HG03045 (cell line): ENCODE measurements around the gene SPRN.

ENCODE experiments used
- ATAC-seq: cut with Tn5 transposase; IDR thresholded peaks from one replicate; pipeline ENCODE4 v1.9.1; 2021; ENCODE audit warnings: mild to moderate bottlenecking, moderate library complexity; ENCODE audit not compliant: unreplicated experiment

The SPRN gene

DNA sequence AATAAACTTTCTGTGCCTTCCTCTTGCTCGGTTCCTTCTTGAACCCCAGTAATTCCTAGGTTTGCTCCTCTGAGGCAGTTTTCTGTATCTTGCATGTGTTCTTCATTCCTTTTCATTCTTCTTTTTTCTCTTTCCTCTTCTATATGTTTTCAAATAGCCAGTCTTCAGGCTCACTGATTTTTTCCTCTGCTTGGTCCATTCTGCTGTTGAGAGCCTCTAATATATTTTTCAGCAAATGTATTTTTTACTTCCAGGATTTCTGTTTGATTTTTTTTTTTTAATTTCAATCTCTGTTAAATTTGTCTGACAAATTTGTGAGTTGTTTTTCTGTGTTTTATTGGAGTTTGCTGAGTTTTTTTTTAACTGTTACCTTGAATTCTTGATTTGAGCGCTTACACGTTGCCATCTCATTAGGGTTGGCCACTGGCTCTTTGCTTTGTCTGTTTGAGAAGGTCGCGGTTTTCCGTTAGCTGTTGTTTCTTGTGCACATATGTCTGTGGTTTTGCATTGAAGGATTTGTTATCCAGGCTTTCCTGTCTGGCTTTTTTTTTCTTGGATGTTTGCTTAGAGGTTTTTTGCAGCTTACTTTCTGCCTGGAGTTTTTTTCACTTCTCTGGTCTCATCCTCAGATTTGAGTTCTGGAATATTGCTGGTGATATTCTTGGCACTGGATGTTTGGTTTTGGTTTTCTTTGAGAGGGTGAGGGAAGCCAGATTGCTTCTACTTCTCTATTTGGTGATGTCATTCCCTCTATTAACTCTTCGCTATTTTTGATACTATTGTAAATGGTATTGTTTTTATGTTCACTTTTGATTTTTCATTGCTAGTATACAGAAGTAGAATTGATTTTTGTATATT is 12.7 kb downstream of the SPRN start:
- ATAC-seq = no peak

DNA sequence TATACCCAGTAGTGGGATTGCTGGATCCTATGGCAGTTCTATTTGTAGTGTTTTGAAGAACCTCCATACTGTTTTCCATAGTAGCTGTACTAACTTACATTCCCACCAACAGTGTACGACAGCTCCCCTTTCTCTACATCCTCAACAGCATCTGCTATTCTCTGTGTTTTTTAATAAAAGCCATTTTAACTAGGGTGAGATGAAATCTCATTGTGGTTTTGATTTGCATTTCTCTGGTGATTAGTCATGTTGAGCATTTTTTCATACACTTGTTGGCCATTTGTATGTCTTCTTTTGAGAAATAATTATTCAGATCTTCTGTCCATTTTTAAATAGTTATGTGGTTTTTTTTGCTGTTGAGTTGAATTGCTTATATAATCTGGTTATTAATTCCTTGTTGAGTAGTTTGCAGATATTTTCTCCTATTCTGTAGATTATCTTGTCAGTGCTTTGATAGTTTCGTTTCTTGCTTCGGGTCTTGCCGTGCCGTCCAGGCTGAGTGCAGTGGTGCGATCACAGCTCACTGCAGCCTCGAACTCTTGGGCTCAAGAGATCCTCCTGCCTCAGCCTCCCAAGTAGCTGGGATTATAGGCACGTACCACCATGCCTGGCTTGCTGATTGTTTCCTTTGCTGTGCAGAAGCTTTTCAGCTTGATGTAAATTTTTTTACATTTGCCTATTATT is 18.4 kb downstream of the SPRN start:
- no peak for ATAC-seq

DNA sequence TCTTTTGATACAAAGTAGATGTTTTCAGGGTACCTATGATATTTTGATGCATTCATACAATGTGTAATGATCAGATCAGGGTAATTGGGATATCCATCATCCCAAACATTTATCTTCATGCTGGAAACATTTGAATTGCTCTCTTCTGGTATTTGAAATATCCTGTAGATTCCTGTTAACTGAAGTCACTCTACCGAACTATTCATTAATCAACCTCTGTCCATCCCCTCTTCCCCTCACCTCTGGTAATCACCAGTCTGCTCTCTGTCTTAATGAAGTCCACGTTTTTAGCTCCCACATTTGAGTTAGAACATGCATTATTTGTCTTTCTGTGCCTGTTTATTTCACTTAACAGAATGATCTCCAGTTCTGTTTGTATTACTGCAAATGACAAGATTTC is 19.2 kb downstream of the SPRN start:
- ATAC-seq = no peak

DNA sequence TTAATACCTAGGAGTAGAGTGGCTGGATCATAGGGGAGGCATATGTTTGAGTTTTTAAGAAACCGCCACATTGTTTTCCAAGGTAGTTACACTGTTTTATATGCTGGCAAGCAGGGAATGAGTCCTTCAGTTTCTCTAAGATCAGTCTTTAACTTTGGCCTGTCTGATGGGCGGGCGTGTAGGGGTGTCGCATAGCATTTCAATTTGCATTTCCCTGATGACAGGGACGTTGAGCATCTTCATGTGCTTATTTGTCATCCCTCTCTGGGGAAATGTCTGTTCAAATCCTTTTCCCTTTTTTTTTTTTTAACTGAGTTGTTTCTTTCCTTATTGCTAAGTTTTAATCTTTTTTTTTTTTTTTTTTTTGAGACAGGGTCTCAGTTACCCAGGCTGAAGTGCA is 20.6 kb downstream of the SPRN start:
- no peak for ATAC-seq

DNA sequence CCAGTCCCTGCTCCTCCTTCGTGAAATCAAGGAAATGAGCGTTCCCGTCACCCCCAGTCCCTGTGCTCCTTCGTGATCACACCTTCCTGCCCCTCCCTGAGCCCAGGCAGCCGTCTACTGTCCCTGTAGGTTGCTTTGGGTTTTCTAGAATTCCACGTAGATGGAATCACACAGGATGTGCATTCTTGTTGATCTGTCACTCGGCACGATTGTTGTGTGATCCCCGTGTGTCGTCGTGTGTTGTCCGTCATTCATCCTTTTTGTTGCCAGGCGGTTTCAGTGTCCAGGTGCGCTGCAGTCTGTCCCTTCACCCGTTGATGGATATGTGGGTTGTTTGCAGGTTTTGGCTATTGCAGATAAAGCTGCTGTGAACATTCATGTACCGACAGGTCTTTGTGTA is 21.1 kb downstream of the SPRN start:
- ATAC-seq = no peak

DNA sequence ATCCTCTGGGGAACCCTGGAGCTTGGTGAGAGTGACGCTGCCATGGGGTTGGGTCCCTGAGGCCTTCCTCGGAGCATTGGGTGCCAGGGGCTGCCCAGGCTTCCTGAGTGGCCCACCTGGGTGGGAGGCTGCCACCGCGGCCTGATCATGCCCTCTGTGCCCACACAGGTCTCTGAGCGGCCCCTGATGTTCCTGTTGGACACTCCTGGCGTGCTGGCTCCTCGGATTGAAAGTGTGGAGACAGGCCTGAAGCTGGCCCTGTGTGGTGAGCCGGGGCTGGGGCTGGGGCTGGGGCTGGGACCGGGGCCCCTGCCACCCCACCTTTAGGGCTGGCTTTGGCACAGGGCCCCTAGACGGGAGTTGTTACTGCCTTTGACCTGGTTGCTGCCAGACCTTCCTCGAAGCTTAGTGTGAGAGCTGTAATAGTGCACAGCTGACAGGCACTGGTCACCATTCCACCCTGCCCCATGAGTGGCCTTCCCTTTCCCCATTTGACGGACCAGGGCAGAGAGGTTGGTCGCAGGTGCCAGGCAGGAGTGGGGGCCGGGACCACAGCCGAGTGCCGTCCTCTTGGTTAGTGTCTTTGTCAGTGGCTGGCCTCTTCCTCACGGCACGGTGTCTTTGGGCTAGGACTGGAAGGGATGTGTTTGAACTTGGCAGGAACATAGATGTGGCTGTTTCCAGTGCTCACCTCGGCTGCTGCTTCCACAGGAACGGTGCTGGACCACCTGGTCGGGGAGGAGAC is 22.3 kb downstream of the SPRN start:
- ATAC-seq = no peak

- ATAC-seq = peak; percentile 14
Measured at GRCh38 chr10:133401500-133401899, 22.9 kb downstream of the SPRN start.

DNA sequence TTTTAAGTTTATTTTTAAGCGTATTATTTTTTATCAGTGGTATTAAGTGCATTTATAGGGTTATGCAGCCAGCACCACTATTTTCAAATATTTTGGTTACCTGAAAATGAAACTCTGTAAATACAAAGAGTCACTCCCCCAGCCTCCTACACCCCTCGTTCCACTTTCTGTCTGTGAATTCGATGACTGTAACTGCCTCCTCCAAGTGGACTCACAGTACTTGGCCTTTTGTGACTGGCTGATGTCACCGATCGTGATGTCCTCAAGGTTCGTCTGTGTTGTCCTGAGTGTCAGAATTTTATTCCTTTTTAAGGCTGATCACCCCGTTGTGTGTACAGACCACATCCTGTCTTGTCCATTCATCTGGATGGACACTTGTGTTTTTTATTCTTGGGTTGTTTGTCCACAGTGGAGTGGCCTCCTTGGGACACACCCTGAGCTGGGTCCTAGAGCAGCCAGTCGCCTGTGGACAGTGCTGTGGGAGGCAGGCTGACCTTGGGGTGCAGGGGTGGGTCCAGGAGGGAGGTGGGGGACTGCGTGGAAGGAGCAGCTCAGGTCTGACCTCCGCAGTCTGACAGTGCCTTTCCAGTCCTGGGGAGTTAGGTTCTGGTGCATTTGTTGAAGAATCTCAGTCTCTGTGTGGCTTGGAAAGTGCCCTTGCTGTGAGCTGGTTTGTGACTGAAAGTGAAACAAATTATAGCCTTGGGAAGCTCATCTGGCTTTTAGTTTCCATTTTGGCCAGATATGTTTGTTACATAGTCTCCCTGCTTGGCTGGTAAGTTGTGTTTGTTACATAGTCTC is 23.6 kb downstream of the SPRN start:
- ATAC-seq = peak; percentile 59

GRCh38 chr10:133399123-133399601 is 25.3 kb downstream of the SPRN start:
- no peak for ATAC-seq

DNA sequence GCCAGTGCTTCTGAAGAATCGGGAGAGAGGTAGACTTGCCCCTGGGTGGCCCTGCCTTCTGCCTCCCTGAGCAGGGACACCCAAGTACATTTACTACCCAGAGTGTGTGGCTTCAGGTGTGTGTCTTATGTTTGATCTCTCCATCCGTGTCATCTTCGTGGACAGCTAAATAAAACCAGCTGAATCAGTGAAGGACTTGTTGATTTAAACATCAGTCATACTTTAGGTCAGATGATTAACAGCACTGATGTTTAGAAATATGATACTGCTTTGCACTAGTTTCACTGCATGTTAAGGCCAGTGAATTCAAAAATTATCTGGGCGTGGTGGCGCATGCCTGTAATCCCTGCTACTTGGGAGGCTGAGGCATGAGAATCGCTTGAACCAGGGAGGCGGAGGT is 26.5 kb downstream of the SPRN start:
- no peak for ATAC-seq

GRCh38 chr10:133396035-133396624 is 28.3 kb downstream of the SPRN start:
- ATAC-seq = no peak

DNA sequence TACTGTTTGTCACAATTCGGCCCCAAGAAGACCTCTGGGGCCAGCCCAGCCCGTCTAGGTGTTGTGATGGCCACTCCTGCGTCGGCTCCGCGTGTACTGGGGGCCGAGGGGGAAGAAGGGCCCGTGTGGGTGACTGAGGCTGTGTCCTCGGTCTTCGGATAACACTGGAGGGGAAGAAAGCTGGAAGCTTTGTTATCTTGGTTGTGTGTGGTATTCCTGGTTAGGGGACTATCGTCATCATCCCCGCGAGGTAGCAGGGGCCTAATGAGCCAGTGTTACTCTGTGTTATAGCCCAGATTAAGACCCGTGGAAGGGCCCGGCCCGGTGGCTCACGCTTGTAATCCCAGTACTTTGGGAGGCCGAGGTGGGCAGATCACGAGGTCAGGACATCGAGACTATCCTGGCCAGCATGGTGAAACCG is 29.6 kb downstream of the SPRN start:
- ATAC-seq = no peak

- ATAC-seq = peak; percentile 81
Measured at GRCh38 chr10:133394064-133394663, 30.3 kb downstream of the SPRN start, which contains the start of gene MTG1. Gene MTG1, plus strand, starts transcription at chr10:133394157. Its CDS starts 64 bp downstream, at chr10:133394221.

- no peak for ATAC-seq
Measured at GRCh38 chr10:133393401-133394063, 30.9 kb downstream of the SPRN start.

GRCh38 chr10:133391761-133392518 is 32.5 kb downstream of the SPRN start:
- ATAC-seq = no peak

GRCh38 chr10:133391249-133391635 is 33.2 kb downstream of the SPRN start:
- ATAC-seq = no peak

GRCh38 chr10:133390597-133391248 is 33.7 kb downstream of the SPRN start:
- no peak for ATAC-seq
